Measurements from ENCODE around the gene NXN. TPM values are rescaled to one million over a fixed set of nuclear protein-coding genes. Genes with fewer than 3 reads are reported as not detected.
A peak's percentile ranks its signal among the peaks of the same experiment; 100 is the strongest.
"Not testable (repeated sequence)": the region's sequence is repeated elsewhere in the genome, so short reads cannot be mapped to it uniquely, and the experiment has no call there.

Gene NXN
- total RNA-seq, 2 donors from 2014 or later = 24.4 TPM

DNA sequence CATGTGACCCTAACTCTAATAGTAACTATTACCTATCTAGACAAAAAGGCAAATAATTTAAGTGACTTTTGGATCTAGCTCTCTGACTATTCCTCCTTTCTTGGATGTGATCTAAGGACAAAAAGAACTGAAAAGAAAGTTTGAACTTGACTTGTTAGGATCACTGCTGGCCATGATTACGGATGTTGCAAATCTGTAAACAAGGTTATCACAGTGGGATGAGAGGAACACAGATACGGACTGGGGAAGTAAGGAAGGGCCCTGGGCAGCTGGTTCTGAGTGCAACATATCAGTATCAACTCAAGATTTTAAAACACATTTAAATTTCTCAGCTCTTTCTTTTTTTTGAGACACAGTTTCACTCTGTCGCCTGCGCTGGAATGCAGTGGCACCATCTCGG lies 118.8 kb downstream of the NXN start:
- intact Hi-C loops (cut with DNase I) = no loop called here

DNA sequence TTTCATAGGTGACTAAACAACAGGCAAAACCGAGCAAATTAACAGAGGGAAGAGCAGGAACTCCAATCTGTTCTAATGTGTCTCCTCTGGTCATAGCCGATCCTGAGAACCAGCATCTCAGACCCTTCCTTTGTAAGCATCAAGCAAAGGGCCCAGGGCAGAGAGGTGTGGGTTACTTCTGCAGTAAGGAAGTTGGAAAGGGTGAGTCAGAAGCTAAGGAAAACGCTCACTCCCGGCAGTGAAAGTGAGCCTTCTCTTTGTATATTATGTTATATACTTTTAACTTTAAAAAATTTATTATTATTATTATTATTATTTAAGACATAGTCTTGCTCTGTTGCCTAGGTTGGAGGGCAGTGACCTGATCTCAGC lies 119.8 kb downstream of the NXN start:
- no peak for ATAC-seq
- Histone ChIP-seq H3K36me3 (replicated peaks in 1 of 2; ENCODE audit: insufficient read depth in 1 of 2, low read depth in 2 of 2) (no peaks in the 10 kb centered on the region), H3K27ac (peak overlapping the region in 2 of 4 donors; percentile 34), H3K27me3 (no peaks in the 10 kb centered on the region), H3K9me3 (no peaks in the 10 kb centered on the region), H3K4me3 (no peak overlapping the region), H3K4me1 (peaks cover 17% of the 10 kb centered on the region)
- no peak for DNase-seq
- TF ChIP-seq CTCF (IDR thresholded peaks at IDR 0.05) (no peak), POLR2A (IDR thresholded peaks at IDR 0.05) (no peak)
- intact Hi-C loops (cut with DNase I) = no loop called here
- WGBS, 2 donors = 79 to 90% methylated on average over 4 of the region's 4 CpGs

More for the DNA sequence above, 118.8 kb downstream of the NXN start:
- peaks cover 7% of the 10 kb centered on the region for H3K4me1 ChIP-seq
- no peak for DNase-seq
- H3K27ac ChIP-seq = no peak overlapping the region
- no peaks in the 10 kb centered on the region for H3K27me3 ChIP-seq
- TF ChIP-seq POLR2A (IDR thresholded peaks at IDR 0.05) (no peak), CTCF (IDR thresholded peaks at IDR 0.05) (no peak)
- H3K4me3 ChIP-seq = no peak overlapping the region
- H3K9me3 ChIP-seq = no peaks in the 10 kb centered on the region
- no peaks in the 10 kb centered on the region for H3K36me3 ChIP-seq (replicated peaks in 1 of 2; ENCODE audit: insufficient read depth in 1 of 2, low read depth in 2 of 2)
- 70 to 85% methylated on average over 5 of the region's 5 CpGs for WGBS, 2 donors
- no peak for ATAC-seq

GRCh38 chr17:859061-859823 lies 120.3 kb downstream of the NXN start:
- DNase-seq = no peak
- TF ChIP-seq CTCF (IDR thresholded peaks at IDR 0.05) (no peak), POLR2A (IDR thresholded peaks at IDR 0.05) (no peak)
- WGBS, 2 donors = 55 to 78% methylated on average over 20 of the region's 20 CpGs
- intact Hi-C loops (cut with DNase I) = no loop called here
- peak overlapping the region in 2 of 4 donors; percentile 34 for H3K27ac ChIP-seq
- H3K4me3 ChIP-seq = no peak overlapping the region
- no peak for ATAC-seq
- no peaks in the 10 kb centered on the region for H3K9me3 ChIP-seq
- H3K27me3 ChIP-seq = no peaks in the 10 kb centered on the region
- H3K36me3 ChIP-seq (replicated peaks in 1 of 2; ENCODE audit: insufficient read depth in 1 of 2, low read depth in 2 of 2) = no peaks in the 10 kb centered on the region
- H3K4me1 ChIP-seq = peaks cover 17% of the 10 kb centered on the region

DNA sequence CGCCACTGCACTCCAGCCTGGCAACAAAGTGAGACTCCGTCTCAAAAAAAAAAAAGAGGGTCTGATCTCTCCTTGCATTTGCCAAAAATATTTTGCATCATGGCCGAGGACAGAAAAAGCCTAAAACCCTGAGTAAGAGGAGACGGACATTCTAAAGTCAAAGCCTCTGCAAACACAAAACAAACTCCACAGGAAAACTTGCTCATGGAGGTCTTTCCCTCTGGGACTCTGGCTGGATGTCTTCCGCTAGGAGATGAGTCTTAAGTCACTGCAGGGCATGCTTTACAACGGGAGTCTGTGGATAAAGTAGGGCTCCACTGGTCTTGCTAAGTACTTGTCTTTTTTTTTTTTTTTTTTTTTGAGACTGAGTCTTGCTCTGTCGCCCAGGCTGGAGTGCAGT lies 123.4 kb downstream of the NXN start:
- WGBS, 2 donors = 87 to 95% methylated on average over 7 of the region's 7 CpGs
- no peaks in the 10 kb centered on the region for H3K9me3 ChIP-seq
- TF ChIP-seq CTCF (IDR thresholded peaks at IDR 0.05) = no peak
- no peak for TF ChIP-seq POLR2A (IDR thresholded peaks at IDR 0.05)
- intact Hi-C loops (cut with DNase I) = no loop called here
- no peak for ATAC-seq
- no peaks in the 10 kb centered on the region for H3K36me3 ChIP-seq (replicated peaks in 1 of 2; ENCODE audit: insufficient read depth in 1 of 2, low read depth in 2 of 2)
- H3K4me3 ChIP-seq = no peak overlapping the region
- H3K27me3 ChIP-seq = no peaks in the 10 kb centered on the region
- H3K4me1 ChIP-seq = peaks cover 17% of the 10 kb centered on the region
- no peak overlapping the region for H3K27ac ChIP-seq
- DNase-seq = no peak

GRCh38 chr17:855569-855968 lies 124.0 kb downstream of the NXN start:
- TF ChIP-seq CTCF (IDR thresholded peaks at IDR 0.05) (no peak), POLR2A (IDR thresholded peaks at IDR 0.05) (no peak)
- no peaks in the 10 kb centered on the region for H3K9me3 ChIP-seq
- WGBS, 2 donors = 22 to 29% methylated on average over 5 of the region's 5 CpGs
- H3K4me3 ChIP-seq = no peak overlapping the region
- peak overlapping the region in 2 of 4 donors; percentile 34 to 39 for H3K27ac ChIP-seq
- peak; percentile 28 for ATAC-seq
- no peaks in the 10 kb centered on the region for H3K36me3 ChIP-seq (replicated peaks in 1 of 2; ENCODE audit: insufficient read depth in 1 of 2, low read depth in 2 of 2)
- DNase-seq = peak in 2 of 4 donors; percentile 9 to 33
- no peaks in the 10 kb centered on the region for H3K27me3 ChIP-seq
- peaks cover 17% of the 10 kb centered on the region for H3K4me1 ChIP-seq
- intact Hi-C loops (cut with DNase I) = no loop called here

DNA sequence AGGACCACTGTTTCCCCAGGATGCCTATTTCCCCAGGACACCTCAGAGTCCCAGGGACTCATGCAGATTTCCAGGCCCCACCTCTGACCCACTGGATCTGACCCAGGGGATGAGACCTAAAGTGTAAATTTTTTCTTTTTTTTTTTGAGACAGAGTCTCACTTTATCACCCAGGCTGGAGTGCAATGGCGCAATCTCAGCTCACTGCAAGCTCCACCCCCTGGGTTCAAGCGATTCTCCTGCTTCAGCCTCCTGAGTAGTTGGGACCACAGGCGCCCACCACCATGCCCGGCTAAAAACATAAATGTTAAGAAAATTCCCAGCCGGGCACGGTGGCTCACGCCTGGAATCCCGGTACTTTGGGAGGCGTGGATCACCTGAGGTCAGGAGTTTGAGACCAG lies 126.7 kb downstream of the NXN start:
- ATAC-seq; intact Hi-C loops (cut with DNase I); H3K4me3 ChIP-seq; H3K36me3 ChIP-seq (replicated peaks in 1 of 2; ENCODE audit: insufficient read depth in 1 of 2, low read depth in 2 of 2); H3K9me3 ChIP-seq; H3K27me3 ChIP-seq; H3K27ac ChIP-seq; DNase-seq: not testable (repeated sequence)
- peaks cover 25% of the 10 kb centered on the region for H3K4me1 ChIP-seq
- WGBS, 2 donors = 96 to 98% methylated on average over 9 of the region's 9 CpGs
